22Rv1 (cell line): Measurements from ENCODE around the gene LSM14A.

Source experiments
- ZFX ChIP-seq: fragments of 450-650 bp; IDR thresholded peaks from 2 replicates; pipeline ENCODE4 v1.6.1; 2017; ENCODE audit warnings: antibody characterized with exemption, borderline replicate concordance
- TF ChIP-seq, protein P1 (sequence below): fragments of 450-650 bp; IDR thresholded peaks from 2 replicates; pipeline ENCODE4 v1.5.1; 2017; ENCODE audit warnings: mild to moderate bottlenecking

DNA sequence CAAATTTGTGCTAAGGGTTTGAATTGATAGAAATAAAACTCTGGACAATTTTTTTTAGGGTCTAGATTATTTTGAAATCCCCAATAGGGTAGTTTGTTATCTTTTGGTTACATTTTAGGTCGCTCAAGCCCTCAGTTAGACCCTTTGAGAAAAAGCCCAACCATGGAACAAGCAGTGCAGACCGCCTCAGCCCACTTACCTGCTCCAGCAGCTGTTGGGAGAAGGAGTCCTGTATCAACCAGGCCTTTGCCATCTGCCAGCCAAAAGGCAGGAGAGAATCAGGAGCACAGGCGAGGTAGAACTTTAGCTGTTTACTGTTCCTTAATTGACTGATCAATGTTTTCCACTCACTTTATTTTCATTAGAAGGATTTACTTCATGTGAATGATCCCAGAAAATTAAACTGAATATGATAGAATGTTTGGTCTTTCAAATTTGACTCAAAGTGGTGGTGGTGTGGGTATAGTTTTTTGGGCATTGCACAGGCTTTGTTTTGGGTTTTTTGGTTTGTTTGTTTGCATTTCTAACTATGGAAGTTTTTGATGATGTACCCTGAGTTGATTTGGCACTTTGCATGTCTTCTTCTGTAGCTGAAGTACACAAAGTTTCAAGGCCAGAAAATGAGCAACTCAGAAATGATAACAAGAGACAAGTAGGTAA lies 42.8 kb downstream of the LSM14A start:
- TF ChIP-seq, protein P1, sequence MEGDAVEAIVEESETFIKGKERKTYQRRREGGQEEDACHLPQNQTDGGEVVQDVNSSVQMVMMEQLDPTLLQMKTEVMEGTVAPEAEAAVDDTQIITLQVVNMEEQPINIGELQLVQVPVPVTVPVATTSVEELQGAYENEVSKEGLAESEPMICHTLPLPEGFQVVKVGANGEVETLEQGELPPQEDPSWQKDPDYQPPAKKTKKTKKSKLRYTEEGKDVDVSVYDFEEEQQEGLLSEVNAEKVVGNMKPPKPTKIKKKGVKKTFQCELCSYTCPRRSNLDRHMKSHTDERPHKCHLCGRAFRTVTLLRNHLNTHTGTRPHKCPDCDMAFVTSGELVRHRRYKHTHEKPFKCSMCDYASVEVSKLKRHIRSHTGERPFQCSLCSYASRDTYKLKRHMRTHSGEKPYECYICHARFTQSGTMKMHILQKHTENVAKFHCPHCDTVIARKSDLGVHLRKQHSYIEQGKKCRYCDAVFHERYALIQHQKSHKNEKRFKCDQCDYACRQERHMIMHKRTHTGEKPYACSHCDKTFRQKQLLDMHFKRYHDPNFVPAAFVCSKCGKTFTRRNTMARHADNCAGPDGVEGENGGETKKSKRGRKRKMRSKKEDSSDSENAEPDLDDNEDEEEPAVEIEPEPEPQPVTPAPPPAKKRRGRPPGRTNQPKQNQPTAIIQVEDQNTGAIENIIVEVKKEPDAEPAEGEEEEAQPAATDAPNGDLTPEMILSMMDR: no peak
- TF ChIP-seq ZFX: no peak
